ENCODE data around the gene CCDC89.
A peak's percentile ranks its signal among the peaks of the same experiment; 100 is the strongest.
"Not testable (repeated sequence)": the region's sequence is repeated elsewhere in the genome, so short reads cannot be mapped to it uniquely, and the experiment has no call there.

Gene CCDC89

DNA sequence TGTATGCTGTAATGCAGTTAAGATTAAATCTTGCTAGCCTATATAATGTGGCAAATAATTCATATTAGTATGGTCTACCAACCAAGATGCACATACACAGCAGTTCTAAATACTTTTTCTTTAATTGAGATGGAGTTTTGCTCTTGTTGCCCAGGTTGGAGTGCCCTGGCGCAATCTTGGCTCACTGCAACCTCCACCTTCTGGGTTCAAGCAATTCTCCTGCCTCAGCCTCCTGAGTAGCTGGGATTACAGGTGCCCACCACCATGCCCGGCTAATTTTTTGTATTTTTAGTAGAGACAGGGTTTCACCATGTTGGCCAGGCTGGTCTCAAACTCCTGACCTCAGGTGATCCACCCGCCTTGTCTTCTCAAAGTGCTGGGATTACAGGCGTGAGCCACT is 31.7 kb downstream of the CCDC89 start:
- DNase-seq (ENCODE audit: low read depth in 4 of 4, low spot score in 1 of 4), result not testable (repeated sequence)

DNA sequence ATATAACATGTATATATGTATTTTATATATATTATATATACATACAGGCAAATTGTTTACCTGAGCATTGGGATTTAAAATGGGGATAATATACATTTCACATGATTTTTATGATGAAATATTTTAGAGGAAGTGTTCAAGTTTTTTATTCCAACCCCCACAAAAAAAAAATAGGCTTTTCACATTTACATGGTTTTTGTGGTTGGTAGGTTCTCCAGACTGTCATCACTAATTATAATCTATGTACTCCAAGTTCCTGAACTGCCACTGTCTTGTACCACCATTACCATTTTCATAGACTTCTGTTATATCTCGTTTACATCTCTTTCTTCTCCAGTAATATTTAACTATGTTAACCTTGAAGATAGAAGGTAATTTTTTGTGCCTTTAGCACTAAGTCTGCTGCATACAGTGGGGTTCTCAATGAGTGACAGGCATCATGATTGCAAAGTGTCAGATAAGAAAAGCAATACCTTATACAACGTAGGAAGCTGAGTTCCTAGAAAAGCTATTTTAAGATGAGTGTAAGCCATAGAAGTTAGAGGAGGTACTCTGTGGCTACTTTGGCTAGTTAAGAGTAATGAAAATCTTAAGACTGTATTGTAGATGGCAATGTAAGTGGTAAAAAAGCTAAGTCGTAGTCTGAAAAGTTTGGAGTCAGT is 33.1 kb downstream of the CCDC89 start:
- DNase-seq (ENCODE audit: low read depth in 4 of 4, low spot score in 1 of 4), result no peak

DNA sequence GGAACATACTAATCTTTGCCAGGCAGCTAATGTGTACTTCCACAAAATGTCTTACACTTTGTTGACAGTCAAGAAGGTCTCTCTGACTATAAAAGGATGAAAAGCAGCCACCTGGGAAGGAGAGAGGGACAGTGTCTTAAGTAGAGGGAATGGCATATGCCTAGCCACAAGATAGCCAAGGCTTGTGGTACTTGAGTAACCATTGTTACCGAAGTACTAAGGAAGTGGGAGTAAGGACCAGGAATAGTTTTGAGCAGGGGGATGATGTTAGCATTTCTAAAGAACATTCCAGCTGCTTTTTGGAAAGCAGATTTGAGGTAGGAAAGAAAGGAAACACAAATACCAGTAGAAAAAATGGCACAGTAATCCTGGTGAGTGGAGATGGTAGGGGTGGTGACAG is 34.9 kb downstream of the CCDC89 start:
- no peak for DNase-seq (ENCODE audit: low read depth in 4 of 4, low spot score in 1 of 4)

DNA sequence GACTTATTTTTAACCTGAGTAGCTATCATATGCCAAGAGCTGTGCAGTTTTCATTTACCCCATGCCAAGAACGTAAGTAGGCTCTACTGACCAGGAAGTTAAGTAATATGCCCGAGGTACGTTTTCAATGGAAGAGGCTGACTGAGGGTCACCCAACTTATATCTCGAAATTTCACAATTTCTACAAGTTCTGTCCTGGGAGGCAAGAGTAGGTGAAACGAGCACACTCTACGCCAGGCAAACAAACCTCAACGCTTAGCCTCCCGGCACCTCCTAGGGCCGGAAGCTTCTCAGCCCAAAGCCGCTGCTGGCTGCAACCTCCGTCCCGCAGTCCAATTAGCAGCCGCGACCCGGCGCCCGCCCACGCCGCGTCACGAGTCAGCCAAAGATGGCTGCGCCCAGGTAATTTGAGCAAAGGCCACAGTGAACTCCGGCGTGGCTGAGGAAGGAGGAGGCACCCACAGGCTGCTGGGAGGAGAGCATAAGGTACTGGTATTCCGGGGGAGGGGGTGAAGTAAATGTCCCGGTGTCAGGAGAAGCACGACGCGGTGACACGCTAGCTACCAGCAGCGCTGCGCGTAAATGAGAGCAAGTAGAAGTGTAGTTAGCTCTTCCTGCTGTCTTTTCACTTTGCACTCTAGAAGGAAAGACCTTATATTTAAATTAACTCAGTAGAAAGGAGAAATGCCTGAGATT is 38.2 kb downstream of the CCDC89 start, which contains the start of gene TMEM126A:
TSS of gene TMEM126A (plus strand) at position 364 of the 696 bp plus-strand sequence. CDS start 2,289 bp downstream, outside the sequence.
- peak; percentile 81 to 91 (median 89) for DNase-seq (ENCODE audit: low read depth in 4 of 4, low spot score in 1 of 4)

DNA sequence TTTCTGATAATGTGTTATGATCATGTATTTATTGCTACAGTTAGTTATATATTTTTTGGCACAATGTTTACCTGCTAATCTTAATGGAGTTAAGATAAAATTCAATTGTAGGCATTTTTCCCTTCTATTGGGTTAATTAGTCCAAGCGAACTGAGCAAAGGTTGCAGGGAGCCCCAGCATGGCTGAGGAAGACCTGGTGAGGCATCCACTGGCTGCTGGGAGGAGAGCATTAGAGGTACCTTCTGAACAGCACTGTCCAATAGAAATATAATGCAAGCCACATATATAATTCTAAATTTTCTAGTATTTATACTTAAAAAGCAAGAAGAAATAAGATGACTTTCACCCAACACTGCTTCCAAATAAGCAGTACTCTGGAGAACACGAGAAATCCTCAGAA is 38.9 kb downstream of the CCDC89 start:
- DNase-seq (ENCODE audit: low read depth in 4 of 4, low spot score in 1 of 4), result no peak

DNA sequence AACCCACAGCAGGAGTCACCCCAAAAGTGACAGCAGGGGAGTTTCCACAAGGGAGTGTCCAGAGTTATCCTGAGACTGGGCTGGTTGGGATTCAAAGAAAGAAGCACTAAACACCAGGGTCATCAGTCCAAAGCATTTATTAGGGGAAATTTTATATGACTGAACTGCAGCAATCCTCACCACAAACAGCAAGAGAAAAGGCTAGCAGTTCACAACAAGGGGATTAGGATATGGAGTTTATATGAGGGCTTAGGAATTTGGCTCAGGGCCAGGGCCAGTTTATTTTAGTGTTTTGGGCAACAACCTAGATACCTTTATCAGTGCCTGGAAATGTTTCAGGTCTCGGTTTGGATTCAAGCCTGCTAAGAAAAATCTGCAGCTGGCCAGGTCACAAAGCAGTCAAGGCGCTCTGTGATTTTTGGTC is 42.8 kb downstream of the CCDC89 start:
- no peak for DNase-seq (ENCODE audit: low read depth in 4 of 4, low spot score in 1 of 4)

DNA sequence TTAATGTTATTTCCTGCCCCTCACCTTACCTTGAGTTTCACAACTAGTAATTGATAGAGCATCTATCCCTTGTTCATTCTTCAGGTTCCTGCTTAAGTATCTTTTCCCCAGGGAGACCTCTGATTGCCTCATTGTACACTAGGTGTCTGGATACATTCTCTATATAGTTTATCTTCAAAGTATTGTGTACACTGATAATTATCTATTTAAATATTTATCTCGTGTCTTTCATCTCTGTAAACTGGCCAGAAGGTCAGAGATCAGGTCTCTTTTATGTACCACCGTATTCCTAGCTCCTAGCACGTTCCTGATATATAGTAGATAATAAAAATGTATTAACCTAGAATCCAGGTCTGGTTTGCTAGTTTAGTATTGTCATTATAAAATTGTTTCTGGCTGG is 51.2 kb downstream of the CCDC89 start:
- no peak for DNase-seq (ENCODE audit: low read depth in 4 of 4, low spot score in 1 of 4)
